GM19455 (cell line): ENCODE results near the gene RAD50.
"Not testable (repeated sequence)": the region's sequence is repeated elsewhere in the genome, so short reads cannot be mapped to it uniquely, and the experiment has no call there.

Source experiments
- ATAC-seq: cut with Tn5 transposase; IDR thresholded peaks from one replicate; pipeline ENCODE4 v1.9.1; 2021; ENCODE audit not compliant: unreplicated experiment

The RAD50 gene

GRCh38 chr5:132691755-132692631 is 135.2 kb downstream of the RAD50 start:
- ATAC-seq = not testable (repeated sequence)

DNA sequence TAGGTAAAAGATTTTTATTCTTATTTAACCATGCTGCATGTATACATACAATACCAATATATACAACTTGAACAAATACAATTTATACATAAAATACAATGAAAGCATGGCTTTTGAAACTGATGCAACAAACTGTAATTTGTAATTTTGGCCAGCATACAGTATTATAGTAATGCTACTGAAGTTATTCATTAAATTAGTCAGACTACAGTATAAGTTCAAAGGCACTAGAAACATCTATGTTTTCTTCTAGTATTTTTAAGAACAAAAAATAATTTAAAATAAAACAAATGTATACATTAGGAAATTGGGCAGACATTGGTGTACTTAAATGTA is 135.8 kb downstream of the RAD50 start:
- ATAC-seq = no peak
